HEK293 (cell line): ENCODE results near the gene ACOT7.
"Not testable (repeated sequence)": the region's sequence is repeated elsewhere in the genome, so short reads cannot be mapped to it uniquely, and the experiment has no call there.

Source experiments
- CTCF ChIA-PET: fragments of 350-600 bp; formaldehyde crosslinking; extraction: SDS; loops from one replicate; lab custom pipeline; 2021; ENCODE audit warnings: antibody characterized with exemption; lab: Yijun Ruan, JAX
- POLR2A ChIA-PET: fragments of 300-600 bp; formaldehyde crosslinking; extraction: SDS; loops from one replicate; lab custom pipeline; 2020; ENCODE audit warnings: antibody characterized with exemption, inconsistent platforms; lab: Yijun Ruan, JAX
- H3K27ac ChIP-seq: fragments of 200-500 bp; sonication (Bioruptor generic); 2 replicates; pipeline ENCODE4 v1.5.1; 2014; ENCODE audit warnings: low read depth, low read length, control low read depth, inconsistent platforms; ENCODE audit errors: extremely low read depth
- H3K36me3 ChIP-seq, 2 experiments: fragments of 200-500 bp in 1 of 2; sonication (Bioruptor generic) in 1 of 2; 1 replicate in 1 of 2; 2 replicates in 1 of 2; pipeline ENCODE4 v1.5.1; 2014 to 2017; ENCODE audit warnings: inconsistent platforms in 2 of 2, low read length in 2 of 2; ENCODE audit not compliant: control insufficient read depth in 2 of 2, insufficient read depth in 1 of 2
- H3K4me1 ChIP-seq: fragments of 200-500 bp; sonication (Bioruptor generic); 2 replicates; pipeline ENCODE4 v1.5.1; 2014; ENCODE audit warnings: mild to moderate bottlenecking, low read length, inconsistent platforms; ENCODE audit not compliant: control insufficient read depth, insufficient read depth
- H3K4me3 ChIP-seq: 2 replicates; pipeline ENCODE4 v1.5.1; 2011; ENCODE audit warnings: low read depth, mild to moderate bottlenecking, control low read depth, low read length, moderate library complexity
- H3K9me3 ChIP-seq: fragments of 200-500 bp; sonication (Bioruptor generic); 2 replicates; pipeline ENCODE4 v1.5.1; 2014; ENCODE audit warnings: low read depth, low read length, inconsistent platforms; ENCODE audit not compliant: control insufficient read depth, insufficient read depth
- ATF2 ChIP-seq: fragments of 450-650 bp; formaldehyde crosslinking; IDR thresholded peaks from 2 replicates; pipeline ENCODE4 v1.5.1; 2016; ENCODE audit warnings: missing biosample characterization, missing genetic modification characterization, low read depth
- GFI1B ChIP-seq: fragments of 450-650 bp; formaldehyde crosslinking; IDR thresholded peaks from 2 replicates; pipeline ENCODE4 v1.5.1; 2016; ENCODE audit warnings: missing biosample characterization, missing genetic modification characterization
- GLI4 ChIP-seq: fragments of 450-650 bp; formaldehyde crosslinking; IDR thresholded peaks from 2 replicates; pipeline ENCODE4 v1.5.1; 2016; ENCODE audit warnings: missing biosample characterization, missing genetic modification characterization
- HOXD13 ChIP-seq: sonication (generic); formaldehyde crosslinking; IDR thresholded peaks from 2 replicates; pipeline ENCODE4 v1.8.0; 2022; ENCODE audit warnings: missing genetic modification reagents, borderline replicate concordance
- MYNN ChIP-seq: fragments of 450-650 bp; formaldehyde crosslinking; IDR thresholded peaks from 2 replicates; pipeline ENCODE4 v1.5.1; 2016; ENCODE audit warnings: missing biosample characterization, missing genetic modification characterization, borderline replicate concordance
- YY1 ChIP-seq: fragments of 450-650 bp; formaldehyde crosslinking; IDR thresholded peaks from 2 replicates; pipeline ENCODE4 v1.5.1; 2018; ENCODE audit warnings: missing biosample characterization, missing genetic modification characterization
- ZBTB26 ChIP-seq: fragments of 450-650 bp; formaldehyde crosslinking; optimal IDR thresholded peaks from 2 replicates; pipeline ENCODE3; 2016; ENCODE audit warnings: missing biosample characterization, mild to moderate bottlenecking, missing genetic modification characterization
- ZBTB6 ChIP-seq: fragments of 450-650 bp; formaldehyde crosslinking; IDR thresholded peaks from 2 replicates; pipeline ENCODE4 v1.5.1; 2017; ENCODE audit warnings: missing biosample characterization, missing genetic modification characterization
- ZNF140 ChIP-seq: fragments of 450-650 bp; formaldehyde crosslinking; IDR thresholded peaks from 2 replicates; pipeline ENCODE4 v1.5.1; 2016; ENCODE audit warnings: missing biosample characterization, missing genetic modification characterization
- ZNF148 ChIP-seq: fragments of 450-650 bp; formaldehyde crosslinking; IDR thresholded peaks from 2 replicates; pipeline ENCODE4 v1.5.0; 2017; ENCODE audit warnings: missing biosample characterization, missing genetic modification characterization, borderline replicate concordance
- ZNF16 ChIP-seq: fragments of 450-650 bp; formaldehyde crosslinking; IDR thresholded peaks from 2 replicates; pipeline ENCODE4 v1.5.1; 2016; ENCODE audit warnings: low read depth, missing biosample characterization, missing genetic modification characterization
- ZNF211 ChIP-seq: fragments of 450-650 bp; formaldehyde crosslinking; IDR thresholded peaks from 2 replicates; pipeline ENCODE4 v1.5.1; 2016; ENCODE audit warnings: low read depth, missing biosample characterization, missing genetic modification characterization
- ZNF248 ChIP-seq: fragments of 450-650 bp; formaldehyde crosslinking; IDR thresholded peaks from 2 replicates; pipeline ENCODE4 v1.5.1; 2017; ENCODE audit warnings: missing biosample characterization, missing genetic modification characterization
- ZNF366 ChIP-seq: fragments of 450-650 bp; formaldehyde crosslinking; conservative IDR thresholded peaks from 2 replicates; pipeline ENCODE4 v1.5.1; 2016; ENCODE audit warnings: missing biosample characterization, missing genetic modification characterization
- ZNF394 ChIP-seq: fragments of 450-650 bp; formaldehyde crosslinking; IDR thresholded peaks from 2 replicates; pipeline ENCODE4 v1.5.1; 2016; ENCODE audit warnings: missing biosample characterization, missing genetic modification characterization, mild to moderate bottlenecking, moderate library complexity, borderline replicate concordance
- ZNF514 ChIP-seq: fragments of 450-650 bp; formaldehyde crosslinking; IDR thresholded peaks from 2 replicates; pipeline ENCODE4 v1.5.1; 2016; ENCODE audit warnings: missing biosample characterization, missing genetic modification characterization
- ZNF544 ChIP-seq: fragments of 450-650 bp; formaldehyde crosslinking; IDR thresholded peaks from 2 replicates; pipeline ENCODE4 v1.5.0; 2017; ENCODE audit warnings: missing biosample characterization, missing genetic modification characterization
- ZNF548 ChIP-seq: fragments of 450-650 bp; formaldehyde crosslinking; IDR thresholded peaks from 2 replicates; pipeline ENCODE4 v1.5.1; 2016; ENCODE audit warnings: missing biosample characterization, missing genetic modification characterization
- ZNF549 ChIP-seq: fragments of 450-650 bp; IDR thresholded peaks from 2 replicates; pipeline ENCODE4 v1.5.1; 2018; ENCODE audit warnings: missing biosample characterization, missing genetic modification characterization, mild to moderate bottlenecking, inconsistent platforms, moderate library complexity
- ZNF600 ChIP-seq: fragments of 450-650 bp; formaldehyde crosslinking; IDR thresholded peaks from 2 replicates; pipeline ENCODE4 v1.5.1; 2016; ENCODE audit warnings: missing biosample characterization, missing genetic modification characterization
- ZNF623 ChIP-seq: fragments of 450-650 bp; formaldehyde crosslinking; IDR thresholded peaks from 2 replicates; pipeline ENCODE4 v1.5.1; 2016; ENCODE audit warnings: missing biosample characterization, missing genetic modification characterization
- ZNF837 ChIP-seq: fragments of 450-650 bp; formaldehyde crosslinking; IDR thresholded peaks from 2 replicates; pipeline ENCODE4 v1.5.1; 2016; ENCODE audit warnings: missing biosample characterization, missing genetic modification characterization

The ACOT7 gene

GRCh38 chr1:6220236-6220635 lies 173.3 kb downstream of the ACOT7 start:
- H3K4me1 ChIP-seq: no peaks in the 10 kb centered on the region
- TF ChIP-seq ZNF837 (tag by site-specific recombination) (no peak), ZNF394 (peak; percentile 23; the same call in 1 of the 2 replicates), ZNF211 (tag by site-specific recombination) (no peak), ZNF549 (tag by site-specific recombination) (no peak), ZNF600 (peak; percentile 60; the same call in 1 of the 2 replicates), MYNN (no peak), ZNF148 (no peak), ZNF623 (no peak), ZNF514 (tag by site-specific recombination) (no peak)
- TF ChIP-seq, all 188 proteins: peak for 2
- H3K4me3 ChIP-seq: no peak overlapping the region
- ChIA-PET POLR2A (interaction anchor here (1.0 to 1.8 kb wide), 3 partner anchors 10 to 16 kb away, joined by 3 to 5 read pairs (median 5); partner anchors contain the start of gene ICMT), CTCF (interaction anchor here (1.2 kb wide), 1 partner anchor 15 kb away, joined by 4 read pairs; no protein-coding TSS in a partner anchor)
- no peaks in the 10 kb centered on the region for H3K9me3 ChIP-seq
- H3K27ac ChIP-seq: no peak overlapping the region
- peaks cover 4 to 58% of the 10 kb centered on the region in 2 experiments; a peak in 2 of 3 replicates for H3K36me3 ChIP-seq

- CTCF ChIA-PET, H3K9me3 ChIP-seq, H3K27ac ChIP-seq, H3K4me1 ChIP-seq, H3K4me3 ChIP-seq: not testable (repeated sequence)
- H3K36me3 ChIP-seq: peaks cover 4 to 52% of the 10 kb centered on the region in 2 experiments; a peak in 2 of 3 replicates
- POLR2A ChIA-PET: interaction anchor here (0.8 to 1.8 kb wide), 3 partner anchors 11 to 18 kb away, joined by 3 to 5 read pairs (median 5); no protein-coding TSS in a partner anchor
These were observed 173.9 kb downstream of the ACOT7 start for GRCh38 chr1:6219641-6220040.

GRCh38 chr1:6218375-6219164 lies 175.0 kb downstream of the ACOT7 start:
- Histone ChIP-seq H3K9me3 (no peaks in the 10 kb centered on the region), H3K36me3 (peaks cover 4 to 45% of the 10 kb centered on the region in 2 experiments; a peak in 2 of 3 replicates), H3K4me3 (no peak overlapping the region), H3K27ac (no peak overlapping the region), H3K4me1 (no peaks in the 10 kb centered on the region)
- POLR2A ChIA-PET: interaction anchor here (0.7 to 1.8 kb wide), 3 partner anchors 12 to 19 kb away, joined by 3 to 5 read pairs (median 3); partner anchors contain the start of genes RNF207 and RPL22
- CTCF ChIA-PET: interaction anchor here (0.8 to 3.9 kb wide), 2 partner anchors 14 to 18 kb away, joined by 3 to 17 read pairs; no protein-coding TSS in a partner anchor
- TF ChIP-seq ZNF366 (no peak), ATF2 (tag by site-specific recombination) (no peak), ZNF548 (tag by site-specific recombination) (no peak), ZNF16 (tag by site-specific recombination) (no peak), ZNF544 (tag by site-specific recombination) (no peak), ZNF140 (no peak), HOXD13 (CRISPR knock-in tag) (no peak), ZBTB6 (no peak), GFI1B (tag by site-specific recombination) (no peak), ZBTB26 (no peak), YY1 (tag by site-specific recombination) (no peak), ZNF248 (tag by site-specific recombination) (no peak), GLI4 (no peak), MYNN (no peak)
